PC-3 (cell line): ENCODE results near the gene ADTRP. TPM values are rescaled to one million over a fixed set of nuclear protein-coding genes. Genes with fewer than 3 reads are reported as not detected.

Experiments
- ATAC-seq: fragments of 200-7000 bp; cut with Tn5 transposase; 2 replicates; pipeline ENCODE4 v1.9.1; 2020; ENCODE audit warnings: mild to moderate bottlenecking, moderate library complexity
- BruUV-seq: library from RNA; stranded (reverse); fragments of 400-500 nt; replicated peaks from 2 replicates; lab custom pipeline; 2021; lab: Mats Ljungman, UMichigan
- CTCF ChIA-PET: fragments of 300-600 bp; sonication (Branson Sonifier 250); formaldehyde crosslinking; loops from one replicate; lab custom pipeline; 2022; ENCODE audit warnings: antibody characterized with exemption; lab: Charles Lee
- POLR2A ChIA-PET: fragments of 300-600 bp; sonication (Branson Sonifier 250); formaldehyde crosslinking; loops from one replicate; lab custom pipeline; 2022; ENCODE audit warnings: antibody characterized with exemption; ENCODE audit not compliant: unreplicated experiment; lab: Charles Lee
- DNase-seq: peaks from one replicate; pipeline ENCODE4 v3.0.0-alpha.2; 2015
- H2AFZ ChIP-seq: fragments of 300-600 bp; sonication (generic); 2 replicates; pipeline ENCODE4 v1.6.0; 2016; ENCODE audit warnings: antibody characterized with exemption, low read length
- H3F3A ChIP-seq: fragments of 300-600 bp; sonication (generic); one replicate; pipeline ENCODE4 v1.6.0; 2017; ENCODE audit warnings: antibody characterized with exemption, low read length, control low read depth, mild to moderate bottlenecking; ENCODE audit not compliant: unreplicated experiment
- H3K27ac ChIP-seq: fragments of 300-600 bp; sonication (generic); 2 replicates; pipeline ENCODE4 v1.5.1; 2016; ENCODE audit warnings: mild to moderate bottlenecking, low read length
- H3K27me3 ChIP-seq: fragments of 300-600 bp; sonication (generic); 2 replicates; pipeline ENCODE4 v1.6.1; 2016; ENCODE audit warnings: low read length, mixed read lengths
- H3K36me3 ChIP-seq: fragments of 300-600 bp; sonication (generic); 2 replicates; pipeline ENCODE4 v1.6.1; 2016; ENCODE audit warnings: low read depth, mixed run types, low read length, mixed read lengths
- H3K4me1 ChIP-seq: fragments of 300-600 bp; sonication (generic); 2 replicates; pipeline ENCODE4 v1.5.1; 2016; ENCODE audit warnings: low read length; ENCODE audit not compliant: insufficient read depth
- H3K4me2 ChIP-seq: fragments of 300-600 bp; sonication (generic); 2 replicates; pipeline ENCODE4 v1.6.0; 2016; ENCODE audit warnings: low read length
- H3K4me3 ChIP-seq: fragments of 300-600 bp; sonication (generic); 2 replicates; pipeline ENCODE4 v1.5.1; 2016; ENCODE audit warnings: mild to moderate bottlenecking, low read length, mixed read lengths
- H3K79me2 ChIP-seq: fragments of 300-600 bp; sonication (generic); 2 replicates; pipeline ENCODE4 v1.6.1; 2017; ENCODE audit warnings: low read length, mixed read lengths
- H3K9ac ChIP-seq: fragments of 300-600 bp; sonication (generic); 2 replicates; pipeline ENCODE4 v1.6.0; 2016; ENCODE audit warnings: mild to moderate bottlenecking, low read length
- H3K9me2 ChIP-seq: fragments of 300-600 bp; sonication (generic); replicated peaks from 2 replicates; pipeline ENCODE4 v1.6.1; 2016; ENCODE audit warnings: mixed run types, low read length, mixed read lengths
- H3K9me3 ChIP-seq: fragments of 300-600 bp; sonication (generic); 2 replicates; pipeline ENCODE4 v1.6.1; 2016; ENCODE audit warnings: low read length, mixed read lengths
- H4K20me1 ChIP-seq: fragments of 300-600 bp; sonication (generic); 2 replicates; pipeline ENCODE4 v1.6.1; 2016; ENCODE audit warnings: low read length, mixed read lengths
- EZH2 ChIP-seq: fragments of 300-600 bp; sonication (generic); IDR thresholded peaks from one replicate; pipeline ENCODE4 v1.6.1; 2017; ENCODE audit warnings: antibody characterized with exemption, mild to moderate bottlenecking, low read length; ENCODE audit not compliant: unreplicated experiment
- EZH2phosphoT487 ChIP-seq: fragments of 300-600 bp; sonication (generic); IDR thresholded peaks from 2 replicates; pipeline ENCODE4 v1.6.1; 2018; ENCODE audit warnings: mild to moderate bottlenecking, antibody characterized with exemption, low read length, borderline replicate concordance
- intact Hi-C: fragments of 100-400 bp; cut with micrococcal nuclease; formaldehyde crosslinking; loops from 2 replicates; pipeline ENCODE4 v1.9.0; 2023
- total RNA-seq: library from RNA; depleted of rRNA; stranded (reverse); fragments of >200 nt; gene quantifications from 2 replicates; pipeline ENCODE4 v1.2.3, GENCODE V29; 2014
- TF ChIP-seq, protein P1 (sequence below): fragments of 300-600 bp; sonication (generic); conservative IDR thresholded peaks from 2 replicates; pipeline ENCODE4 v1.5.1; 2017; ENCODE audit warnings: antibody characterized with exemption, low read depth, mild to moderate bottlenecking, low read length

The ADTRP gene
- total RNA-seq, 1 experiment from 2014 or later: not detected

- Histone ChIP-seq H3K27ac (no peak overlapping the region), H3K79me2 (no peaks in the 10 kb centered on the region), H3K9me2 (no peaks in the 10 kb centered on the region), H3K9ac (no peak overlapping the region), H3F3A (no peaks in the 10 kb centered on the region), H2AFZ (no peak overlapping the region), H3K4me3 (no peak overlapping the region), H3K4me2 (no peak overlapping the region), H4K20me1 (no peaks in the 10 kb centered on the region), H3K9me3 (no peaks in the 10 kb centered on the region), H3K36me3 (no peaks in the 10 kb centered on the region), H3K27me3 (no peaks in the 10 kb centered on the region), H3K4me1 (peaks cover 2% of the 10 kb centered on the region)
- CTCF ChIA-PET: interaction anchor here (0.6 kb wide), 1 partner anchor 26 kb away, joined by 6 read pairs; no protein-coding TSS in a partner anchor
- DNase-seq: no peak
- no peak for ATAC-seq
- intact Hi-C loops: no loop called here
- TF ChIP-seq, protein P1, sequence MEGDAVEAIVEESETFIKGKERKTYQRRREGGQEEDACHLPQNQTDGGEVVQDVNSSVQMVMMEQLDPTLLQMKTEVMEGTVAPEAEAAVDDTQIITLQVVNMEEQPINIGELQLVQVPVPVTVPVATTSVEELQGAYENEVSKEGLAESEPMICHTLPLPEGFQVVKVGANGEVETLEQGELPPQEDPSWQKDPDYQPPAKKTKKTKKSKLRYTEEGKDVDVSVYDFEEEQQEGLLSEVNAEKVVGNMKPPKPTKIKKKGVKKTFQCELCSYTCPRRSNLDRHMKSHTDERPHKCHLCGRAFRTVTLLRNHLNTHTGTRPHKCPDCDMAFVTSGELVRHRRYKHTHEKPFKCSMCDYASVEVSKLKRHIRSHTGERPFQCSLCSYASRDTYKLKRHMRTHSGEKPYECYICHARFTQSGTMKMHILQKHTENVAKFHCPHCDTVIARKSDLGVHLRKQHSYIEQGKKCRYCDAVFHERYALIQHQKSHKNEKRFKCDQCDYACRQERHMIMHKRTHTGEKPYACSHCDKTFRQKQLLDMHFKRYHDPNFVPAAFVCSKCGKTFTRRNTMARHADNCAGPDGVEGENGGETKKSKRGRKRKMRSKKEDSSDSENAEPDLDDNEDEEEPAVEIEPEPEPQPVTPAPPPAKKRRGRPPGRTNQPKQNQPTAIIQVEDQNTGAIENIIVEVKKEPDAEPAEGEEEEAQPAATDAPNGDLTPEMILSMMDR: no peak
- no peak for TF ChIP-seq EZH2phosphoT487
- TF ChIP-seq EZH2: no peak
- no TSS peak for BruUV-seq
- POLR2A ChIA-PET: no interaction called here
Measured at GRCh38 chr6:11820821-11821220, 42.2 kb upstream of the ADTRP start.

GRCh38 chr6:11819486-11819885 is 40.9 kb upstream of the ADTRP start:
- POLR2A ChIA-PET: no interaction called here

DNA sequence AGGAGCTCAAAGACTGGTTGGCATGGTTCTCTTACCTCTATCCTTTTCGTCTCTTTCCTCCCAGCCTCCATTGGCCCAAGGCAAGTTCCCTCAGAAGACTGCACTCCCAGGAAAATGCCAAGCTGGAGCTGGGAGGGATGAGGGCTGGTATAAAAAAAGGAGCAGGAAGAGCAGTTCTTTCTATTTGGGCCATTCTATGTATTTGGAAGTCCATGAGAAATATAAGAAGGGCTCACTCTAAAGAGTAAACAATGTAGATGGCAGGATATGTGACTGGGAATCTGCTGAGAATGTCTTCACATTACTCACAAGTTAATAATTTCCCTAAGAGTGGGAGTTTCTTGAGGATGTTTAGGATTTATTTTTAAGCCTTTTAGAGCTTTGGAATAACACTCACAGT is 36.6 kb upstream of the ADTRP start:
- no peak for TF ChIP-seq EZH2
- no peak for TF ChIP-seq EZH2phosphoT487
- TF ChIP-seq, protein P1: no peak
- no peaks in the 10 kb centered on the region for H3K79me2 ChIP-seq
- POLR2A ChIA-PET: no interaction called here

More at GRCh38 chr6:11819486-11819885, 40.9 kb upstream of the ADTRP start:
- H3F3A ChIP-seq: no peaks in the 10 kb centered on the region
- no peak overlapping the region for H2AFZ ChIP-seq
- H3K27ac ChIP-seq: no peak overlapping the region
- H3K4me1 ChIP-seq: peaks cover 12% of the 10 kb centered on the region
- CTCF ChIA-PET: no interaction called here
- DNase-seq (no peak), ATAC-seq (no peak)
- H3K4me2 ChIP-seq: no peak overlapping the region
- intact Hi-C loops: no loop called here
- no peaks in the 10 kb centered on the region for H3K79me2 ChIP-seq
- no peak overlapping the region for H3K4me3 ChIP-seq
- H4K20me1 ChIP-seq: no peaks in the 10 kb centered on the region
- TF ChIP-seq EZH2: no peak
- TF ChIP-seq, protein P1: no peak
- TF ChIP-seq EZH2phosphoT487: no peak
- no peaks in the 10 kb centered on the region for H3K9me2 ChIP-seq
- no peak overlapping the region for H3K9ac ChIP-seq
- no peaks in the 10 kb centered on the region for H3K27me3 ChIP-seq
- no peaks in the 10 kb centered on the region for H3K36me3 ChIP-seq
- no peaks in the 10 kb centered on the region for H3K9me3 ChIP-seq
- no TSS peak for BruUV-seq

More for the DNA sequence above, 36.6 kb upstream of the ADTRP start:
- H2AFZ ChIP-seq: peak overlapping the region; percentile 39
- H3K36me3 ChIP-seq: no peaks in the 10 kb centered on the region
- intact Hi-C loops: no loop called here
- no peaks in the 10 kb centered on the region for H3F3A ChIP-seq
- H3K27me3 ChIP-seq: no peaks in the 10 kb centered on the region
- no peaks in the 10 kb centered on the region for H3K9me3 ChIP-seq
- H4K20me1 ChIP-seq: no peaks in the 10 kb centered on the region
- no peaks in the 10 kb centered on the region for H3K9me2 ChIP-seq
- H3K4me1 ChIP-seq: peaks cover 12% of the 10 kb centered on the region
- H3K9ac ChIP-seq: no peak overlapping the region
- ATAC-seq: peak; percentile 71
- peak overlapping the region; percentile 44 for H3K27ac ChIP-seq
- peak overlapping the region; percentile 24; the same call in 1 of the 2 replicates for H3K4me2 ChIP-seq
- CTCF ChIA-PET: no interaction called here
- no peak overlapping the region for H3K4me3 ChIP-seq
- peak; percentile 68 for DNase-seq
- BruUV-seq: no TSS peak
